Keratinocyte (primary cell): ENCODE data around the gene NID2. TPM values are rescaled to one million over a fixed set of nuclear protein-coding genes. Genes with fewer than 3 reads are reported as not detected.

ENCODE experiments used
- DNase-seq: peaks from one replicate; pipeline ENCODE4 v3.0.0-alpha.2; 2011; ENCODE audit warnings: low read depth, missing footprints, low spot score
- FAIRE-seq: peaks from 2 replicates; lab custom pipeline; 2011; peaks lifted over from hg19 to GRCh38; lab: Jason Lieb, UNC
- H2AFZ ChIP-seq: 2 replicates; pipeline ENCODE4 v1.6.0; 2012; ENCODE audit warnings: low read length, control low read depth, inconsistent platforms; ENCODE audit not compliant: control insufficient read depth
- H3K27ac ChIP-seq: 2 replicates; pipeline ENCODE4 v1.5.1; 2011; ENCODE audit warnings: low read length; ENCODE audit not compliant: control insufficient read depth, insufficient read depth
- H3K27me3 ChIP-seq: 3 replicates; pipeline ENCODE4 v1.6.0; 2011; ENCODE audit warnings: low read length; ENCODE audit not compliant: control insufficient read depth, insufficient read depth; ENCODE audit errors: extremely low read depth
- H3K36me3 ChIP-seq, 2 experiments: 2 replicates in 1 of 2; 3 replicates in 1 of 2; pipeline ENCODE4 v1.5.1; 2011; ENCODE audit warnings: low read length in 2 of 2, mild to moderate bottlenecking in 1 of 2; ENCODE audit not compliant: control insufficient read depth in 2 of 2, insufficient read depth in 2 of 2; ENCODE audit errors: extremely low read depth in 1 of 2
- H3K4me1 ChIP-seq: 3 replicates; pipeline ENCODE4 v1.5.1; 2011; ENCODE audit warnings: low read length; ENCODE audit not compliant: control insufficient read depth, insufficient read depth; ENCODE audit errors: extremely low read depth
- H3K4me2 ChIP-seq: 3 replicates; pipeline ENCODE4 v1.6.0; 2011; ENCODE audit warnings: low read depth, low read length; ENCODE audit not compliant: control insufficient read depth, insufficient read depth; ENCODE audit errors: extremely low read depth
- H3K4me3 ChIP-seq, 3 experiments: fragments of 200-600 bp in 1 of 3; sonication (generic) in 1 of 3; 2 replicates in 2 of 3; 3 replicates in 1 of 3; pipeline ENCODE4 v1.5.1; 2011 to 2016; ENCODE audit warnings: low read length in 3 of 3, mild to moderate bottlenecking in 3 of 3, control low read depth in 2 of 3, inconsistent platforms in 1 of 3, low read depth in 1 of 3, mixed read lengths in 1 of 3, mixed run types in 1 of 3, moderate library complexity in 1 of 3; ENCODE audit not compliant: control insufficient read depth in 2 of 3, insufficient read depth in 2 of 3; ENCODE audit errors: extremely low read depth in 1 of 3
- H3K79me2 ChIP-seq: 2 replicates; pipeline ENCODE4 v1.6.0; 2012; ENCODE audit warnings: low read length; ENCODE audit not compliant: control insufficient read depth, insufficient read depth
- H3K9ac ChIP-seq: 3 replicates; pipeline ENCODE4 v1.6.0; 2011; ENCODE audit warnings: low read length; ENCODE audit not compliant: control insufficient read depth, insufficient read depth; ENCODE audit errors: extremely low read depth
- H3K9me1 ChIP-seq: 3 replicates; pipeline ENCODE4 v1.6.0; 2011; ENCODE audit warnings: low read length; ENCODE audit not compliant: control insufficient read depth, insufficient read depth; ENCODE audit errors: extremely low read depth
- H3K9me3 ChIP-seq: 2 replicates; pipeline ENCODE4 v1.5.1; 2012; ENCODE audit warnings: low read depth, low read length; ENCODE audit not compliant: control insufficient read depth
- H4K20me1 ChIP-seq: 3 replicates; pipeline ENCODE4 v1.6.0; 2011; ENCODE audit warnings: low read length; ENCODE audit not compliant: control insufficient read depth, insufficient read depth; ENCODE audit errors: extremely low read depth
- CTCF ChIP-seq, 3 experiments: IDR thresholded peaks in 1 of 3; conservative IDR thresholded peaks in 1 of 3; optimal IDR thresholded peaks in 1 of 3; 2 replicates in 2 of 3; 3 replicates in 1 of 3; pipeline versions ENCODE3 to v1.5.1; 2011; ENCODE audit warnings: low read length in 3 of 3, mild to moderate bottlenecking in 3 of 3, moderate library complexity in 2 of 3, control low read depth in 1 of 3, inconsistent platforms in 1 of 3; ENCODE audit not compliant: insufficient read depth in 2 of 3; ENCODE audit errors: extremely low read depth in 1 of 3
- EZH2 ChIP-seq: IDR thresholded peaks from one replicate; pipeline ENCODE4 v1.6.1; 2012; ENCODE audit warnings: inconsistent platforms, mild to moderate bottlenecking, low read length, moderate library complexity
- dilution Hi-C: fragments of 300-500 bp; cut with MboI; formaldehyde crosslinking; loops from one replicate; pipeline ENCODE4 v1.7.0; 2020; ENCODE audit warnings: low sequenced_read_pairs; ENCODE audit not compliant: extremely low pct_ligation_motif_present
- polyA plus RNA-seq, 5 experiments: library from polyadenylated mRNA; depleted of rRNA in 3 of 5; stranded (reverse) in 3 of 5; stranded (forward) in 1 of 5; unstranded in 1 of 5; fragments of >200 nt; gene quantifications; 1 replicate in 1 of 5; 2 replicates in 3 of 5; 3 replicates in 1 of 5; pipeline versions ENCODE4 v1.2.1 to v1.2.3, GENCODE V29; 2011 to 2012; ENCODE audit warnings: missing spikeins in 2 of 5, low read depth in 1 of 5, low replicate concordance in 1 of 5

NID2 gene
- polyA plus RNA-seq, 1 donor (not counting 4 experiments of a cell fraction or from before 2014, with no cell fraction given): 1.7 TPM

GRCh38 chr14:52049271-52049670 lies 19.6 kb downstream of the NID2 start:
- no peak overlapping the region for H3K4me3 ChIP-seq
- H4K20me1 ChIP-seq: no peaks in the 10 kb centered on the region
- no peaks in the 10 kb centered on the region for H3K79me2 ChIP-seq

GRCh38 chr14:52048641-52049204 lies 20.1 kb downstream of the NID2 start:
- H3K36me3 ChIP-seq: peaks cover 0 to under 1% of the 10 kb centered on the region in 2 experiments
- no peaks in the 10 kb centered on the region for H3K27me3 ChIP-seq
- H3K9me3 ChIP-seq: no peaks in the 10 kb centered on the region
- no peak overlapping the region for H3K9ac ChIP-seq
- no peaks in the 10 kb centered on the region for H3K79me2 ChIP-seq
- no peak overlapping the region for H2AFZ ChIP-seq
- peaks cover 6% of the 10 kb centered on the region for H3K4me1 ChIP-seq
- H3K4me3 ChIP-seq: no peak overlapping the region
- DNase-seq: no peak
- no peak overlapping the region for H3K4me2 ChIP-seq
- H3K27ac ChIP-seq: no peak overlapping the region
- no peaks in the 10 kb centered on the region for H4K20me1 ChIP-seq
- dilution Hi-C loops: no loop called here
- TF ChIP-seq EZH2: no peak
- no peak for FAIRE-seq
- H3K9me1 ChIP-seq: no peaks in the 10 kb centered on the region

More at GRCh38 chr14:52049271-52049670, 19.6 kb downstream of the NID2 start:
- H3K9ac ChIP-seq: no peak overlapping the region
- peaks cover 0 to 2% of the 10 kb centered on the region in 2 experiments for H3K36me3 ChIP-seq
- no peak overlapping the region for H3K4me2 ChIP-seq
- no peaks in the 10 kb centered on the region for H3K9me3 ChIP-seq
- TF ChIP-seq CTCF (optimal IDR thresholded peaks at IDR 0.05 in 1 of 3, IDR thresholded peaks at IDR 0.05 in 1 of 3, conservative IDR thresholded peaks at IDR 0.05 in 1 of 3; ENCODE audit: extremely low read depth in 1 of 3, insufficient read depth in 2 of 3, low read length in 3 of 3) (no peak), EZH2 (no peak)
- H3K27me3 ChIP-seq: no peaks in the 10 kb centered on the region
- no peak overlapping the region for H3K27ac ChIP-seq
- no peak for DNase-seq
- peaks cover 6% of the 10 kb centered on the region for H3K4me1 ChIP-seq
- dilution Hi-C loops: no loop called here
- no peak for FAIRE-seq
- H3K9me1 ChIP-seq: no peaks in the 10 kb centered on the region
- no peak overlapping the region for H2AFZ ChIP-seq

- no peaks in the 10 kb centered on the region for H4K20me1 ChIP-seq
- no peak overlapping the region for H2AFZ ChIP-seq
- no peak for DNase-seq
- H3K4me2 ChIP-seq: no peak overlapping the region
- no peak for FAIRE-seq
- no peaks in the 10 kb centered on the region for H3K9me3 ChIP-seq
- H3K9me1 ChIP-seq: no peaks in the 10 kb centered on the region
- H3K79me2 ChIP-seq: no peaks in the 10 kb centered on the region
- H3K27ac ChIP-seq: no peak overlapping the region
- H3K36me3 ChIP-seq: no peaks in the 10 kb centered on the region
- no peak for TF ChIP-seq EZH2
- no peak for TF ChIP-seq CTCF (optimal IDR thresholded peaks at IDR 0.05 in 1 of 3, IDR thresholded peaks at IDR 0.05 in 1 of 3, conservative IDR thresholded peaks at IDR 0.05 in 1 of 3; ENCODE audit: extremely low read depth in 1 of 3, insufficient read depth in 2 of 3, low read length in 3 of 3)
- H3K4me1 ChIP-seq: peaks cover 6% of the 10 kb centered on the region
- dilution Hi-C loops: no loop called here
- H3K9ac ChIP-seq: no peak overlapping the region
- H3K27me3 ChIP-seq: no peaks in the 10 kb centered on the region
- H3K4me3 ChIP-seq: no peak overlapping the region
Measured at GRCh38 chr14:52048116-52048515, 20.7 kb downstream of the NID2 start.
